HG02763 (cell line): ENCODE results near the gene PARM1.

Experiments used
- ATAC-seq: cut with Tn5 transposase; IDR thresholded peaks from one replicate; pipeline ENCODE4 v1.9.1; 2021; ENCODE audit warnings: mild to moderate bottlenecking, moderate library complexity; ENCODE audit not compliant: unreplicated experiment

Gene PARM1

GRCh38 chr4:74941123-74941522 is 8.2 kb downstream of the PARM1 start:
- ATAC-seq, result no peak

GRCh38 chr4:74942251-74942917 is 9.5 kb downstream of the PARM1 start:
- ATAC-seq, result no peak

- ATAC-seq, result no peak
Measured at GRCh38 chr4:74942918-74943253, 10.0 kb downstream of the PARM1 start.

- ATAC-seq, result no peak
Measured at GRCh38 chr4:74944354-74944793, 11.5 kb downstream of the PARM1 start.

- ATAC-seq, result no peak
Measured at GRCh38 chr4:74946196-74946595, 13.3 kb downstream of the PARM1 start.

- no peak for ATAC-seq
Measured at GRCh38 chr4:74947798-74948197, 14.9 kb downstream of the PARM1 start.

GRCh38 chr4:74948236-74948635 is 15.3 kb downstream of the PARM1 start:
- ATAC-seq, result no peak

GRCh38 chr4:74950200-74950599 is 17.3 kb downstream of the PARM1 start:
- no peak for ATAC-seq

GRCh38 chr4:74950882-74951281 is 18.0 kb downstream of the PARM1 start:
- ATAC-seq, result no peak

- ATAC-seq, result no peak
Measured at GRCh38 chr4:74953647-74954046, 20.7 kb downstream of the PARM1 start.

GRCh38 chr4:74958881-74959280 is 26.0 kb downstream of the PARM1 start:
- no peak for ATAC-seq

GRCh38 chr4:74961230-74961629 is 28.3 kb downstream of the PARM1 start:
- no peak for ATAC-seq

- peak; percentile 53 for ATAC-seq
Measured at GRCh38 chr4:74962584-74962983, 29.7 kb downstream of the PARM1 start.

GRCh38 chr4:74964311-74964710 is 31.4 kb downstream of the PARM1 start:
- ATAC-seq, result no peak

- no peak for ATAC-seq
Measured at GRCh38 chr4:74967324-74967723, 34.4 kb downstream of the PARM1 start.

GRCh38 chr4:74968456-74969164 is 35.7 kb downstream of the PARM1 start:
- peak; percentile 60 for ATAC-seq

GRCh38 chr4:74969507-74970474 is 36.9 kb downstream of the PARM1 start:
- no peak for ATAC-seq

- no peak for ATAC-seq
Measured at GRCh38 chr4:74970577-74970976, 37.7 kb downstream of the PARM1 start.

- ATAC-seq, result no peak
Measured at GRCh38 chr4:74971862-74972261, 38.9 kb downstream of the PARM1 start.

GRCh38 chr4:74975082-74975481 is 42.2 kb downstream of the PARM1 start:
- ATAC-seq, result no peak
